ENCODE results near the gene STK33. TPM values are rescaled to one million over a fixed set of nuclear protein-coding genes. Genes with fewer than 3 reads are reported as not detected.

The STK33 gene
- total RNA-seq, 1 donor from 2014 or later: 3.4 TPM

DNA sequence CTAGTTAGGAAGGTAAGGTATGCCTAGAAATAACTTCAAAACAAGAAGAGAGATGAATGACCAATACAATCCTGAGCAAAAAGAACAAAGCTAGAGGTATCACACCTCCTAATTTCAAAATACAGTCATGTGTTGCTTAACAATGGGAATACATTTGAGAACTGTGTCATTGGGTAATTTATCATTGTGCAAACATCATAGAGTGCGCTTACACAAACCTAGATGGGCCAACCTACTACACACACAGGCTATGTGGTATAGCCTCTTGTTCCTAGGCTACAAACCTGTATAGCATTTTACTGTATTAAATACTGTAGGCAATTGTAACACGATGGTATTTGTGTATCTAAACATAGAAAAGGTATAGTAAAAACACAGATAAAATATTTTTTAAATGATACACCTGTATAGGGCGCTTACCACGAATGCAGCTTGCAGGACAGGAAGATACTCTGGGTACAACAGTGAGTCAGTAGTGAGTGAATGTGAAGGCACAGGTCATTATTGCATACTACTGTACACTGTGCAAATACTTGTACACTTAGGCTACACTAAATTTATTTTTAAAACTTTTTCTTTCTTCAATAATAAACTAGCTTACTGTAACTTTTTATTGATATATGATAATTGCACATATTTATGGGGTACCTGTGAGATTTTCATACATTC, 48.2 kb downstream of the STK33 start:
- no peak overlapping the region for H3K27ac Mint-ChIP-seq (ENCODE audit: unreplicated experiment)
- H3K27me3 Mint-ChIP-seq (ENCODE audit: low read depth): peaks cover 2% of the 10 kb centered on the region
- H3K9me3 Mint-ChIP-seq (ENCODE audit: low read depth): peaks cover 15% of the 10 kb centered on the region
- peaks cover 1% of the 10 kb centered on the region for H3K36me3 Mint-ChIP-seq (ENCODE audit: low read depth)
- H3K4me1 Mint-ChIP-seq (ENCODE audit: low read depth): no peaks in the 10 kb centered on the region
- TF ChIP-seq, protein P1, sequence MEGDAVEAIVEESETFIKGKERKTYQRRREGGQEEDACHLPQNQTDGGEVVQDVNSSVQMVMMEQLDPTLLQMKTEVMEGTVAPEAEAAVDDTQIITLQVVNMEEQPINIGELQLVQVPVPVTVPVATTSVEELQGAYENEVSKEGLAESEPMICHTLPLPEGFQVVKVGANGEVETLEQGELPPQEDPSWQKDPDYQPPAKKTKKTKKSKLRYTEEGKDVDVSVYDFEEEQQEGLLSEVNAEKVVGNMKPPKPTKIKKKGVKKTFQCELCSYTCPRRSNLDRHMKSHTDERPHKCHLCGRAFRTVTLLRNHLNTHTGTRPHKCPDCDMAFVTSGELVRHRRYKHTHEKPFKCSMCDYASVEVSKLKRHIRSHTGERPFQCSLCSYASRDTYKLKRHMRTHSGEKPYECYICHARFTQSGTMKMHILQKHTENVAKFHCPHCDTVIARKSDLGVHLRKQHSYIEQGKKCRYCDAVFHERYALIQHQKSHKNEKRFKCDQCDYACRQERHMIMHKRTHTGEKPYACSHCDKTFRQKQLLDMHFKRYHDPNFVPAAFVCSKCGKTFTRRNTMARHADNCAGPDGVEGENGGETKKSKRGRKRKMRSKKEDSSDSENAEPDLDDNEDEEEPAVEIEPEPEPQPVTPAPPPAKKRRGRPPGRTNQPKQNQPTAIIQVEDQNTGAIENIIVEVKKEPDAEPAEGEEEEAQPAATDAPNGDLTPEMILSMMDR (IDR thresholded peaks at IDR 0.05): no peak
- DNase-seq (ENCODE audit: low spot score): no peak
- no peak overlapping the region for H3K4me3 Mint-ChIP-seq (ENCODE audit: unreplicated experiment)

- Mint-ChIP-seq H3K9me3 (ENCODE audit: low read depth) (peaks cover 15% of the 10 kb centered on the region), H3K36me3 (ENCODE audit: low read depth) (peaks cover 1% of the 10 kb centered on the region), H3K4me3 (ENCODE audit: unreplicated experiment) (no peak overlapping the region), H3K27me3 (ENCODE audit: low read depth) (peaks cover 4% of the 10 kb centered on the region), H3K4me1 (ENCODE audit: low read depth) (no peaks in the 10 kb centered on the region), H3K27ac (ENCODE audit: unreplicated experiment) (no peak overlapping the region)
- TF ChIP-seq, protein P1 (IDR thresholded peaks at IDR 0.05): no peak
- DNase-seq (ENCODE audit: low spot score): no peak
Measured at GRCh38 chr11:8544807-8545206, 49.2 kb downstream of the STK33 start.

DNA sequence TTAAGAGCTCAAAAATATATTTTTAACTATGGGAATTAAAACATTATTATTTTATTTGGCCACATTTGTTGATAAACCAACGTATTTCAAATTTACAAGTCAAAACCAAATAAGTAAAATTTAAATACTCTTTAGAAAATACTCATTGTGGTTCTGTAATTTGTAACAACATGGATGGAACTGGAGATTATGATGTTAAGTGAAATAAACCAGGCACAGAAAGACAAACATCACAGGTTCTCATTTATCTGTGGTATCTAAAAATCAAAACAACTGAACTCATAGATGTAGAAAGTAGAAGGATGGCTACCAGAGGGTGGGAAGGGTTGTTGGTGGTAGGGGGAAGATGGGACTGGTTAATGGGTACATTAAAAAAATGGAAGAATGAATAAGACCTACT, 50.8 kb downstream of the STK33 start:
- Mint-ChIP-seq H3K9me3 (ENCODE audit: low read depth) (peaks cover 11% of the 10 kb centered on the region), H3K27ac (ENCODE audit: unreplicated experiment) (no peak overlapping the region), H3K27me3 (ENCODE audit: low read depth) (peaks cover 7% of the 10 kb centered on the region), H3K4me3 (ENCODE audit: unreplicated experiment) (no peak overlapping the region), H3K4me1 (ENCODE audit: low read depth) (no peaks in the 10 kb centered on the region), H3K36me3 (ENCODE audit: low read depth) (peaks cover 1% of the 10 kb centered on the region)
- TF ChIP-seq, protein P1 (IDR thresholded peaks at IDR 0.05): no peak
- no peak for DNase-seq (ENCODE audit: low spot score)

- H3K4me3 Mint-ChIP-seq (ENCODE audit: unreplicated experiment): no peak overlapping the region
- H3K27ac Mint-ChIP-seq (ENCODE audit: unreplicated experiment): no peak overlapping the region
- DNase-seq (ENCODE audit: low spot score): no peak
- peaks cover 7% of the 10 kb centered on the region for H3K27me3 Mint-ChIP-seq (ENCODE audit: low read depth)
- H3K9me3 Mint-ChIP-seq (ENCODE audit: low read depth): no peaks in the 10 kb centered on the region
- no peaks in the 10 kb centered on the region for H3K36me3 Mint-ChIP-seq (ENCODE audit: low read depth)
- TF ChIP-seq, protein P1 (IDR thresholded peaks at IDR 0.05): no peak
- H3K4me1 Mint-ChIP-seq (ENCODE audit: low read depth): no peaks in the 10 kb centered on the region
Measured at GRCh38 chr11:8541448-8541847, 52.6 kb downstream of the STK33 start.

- TF ChIP-seq, protein P1 (IDR thresholded peaks at IDR 0.05): no peak
- Mint-ChIP-seq H3K4me1 (ENCODE audit: low read depth) (no peaks in the 10 kb centered on the region), H3K9me3 (ENCODE audit: low read depth) (no peaks in the 10 kb centered on the region), H3K4me3 (ENCODE audit: unreplicated experiment) (no peak overlapping the region), H3K27me3 (ENCODE audit: low read depth) (peaks cover 5% of the 10 kb centered on the region), H3K27ac (ENCODE audit: unreplicated experiment) (no peak overlapping the region), H3K36me3 (ENCODE audit: low read depth) (no peaks in the 10 kb centered on the region)
- no peak for DNase-seq (ENCODE audit: low spot score)
Measured at GRCh38 chr11:8533332-8533731, 60.7 kb downstream of the STK33 start.

Measured in chondrocyte (in vitro differentiated cells).